H9 (cell line): Measurements from ENCODE around the gene TTBK1. TPM values are rescaled to one million over a fixed set of nuclear protein-coding genes. Genes with fewer than 3 reads are reported as not detected.

Experiments used
- DNase-seq: peaks from one replicate; pipeline ENCODE4 v3.0.0-alpha.2; 2017
- H2AFZ ChIP-seq: one replicate; pipeline ENCODE4 v1.6.1; 2013; ENCODE audit warnings: mild to moderate bottlenecking, low read length, control low read depth, moderate library complexity
- H2AK5ac ChIP-seq: 2 replicates; pipeline ENCODE4 v1.6.1; 2013; ENCODE audit warnings: low read length, control low read depth, mixed read lengths; ENCODE audit not compliant: insufficient read length
- H2BK120ac ChIP-seq: one replicate; pipeline ENCODE4 v1.6.1; 2013; ENCODE audit warnings: low read depth, mild to moderate bottlenecking, low read length, control low read depth, inconsistent platforms; ENCODE audit not compliant: poor library complexity, severe bottlenecking
- H2BK12ac ChIP-seq: 2 replicates; pipeline ENCODE4 v1.6.1; 2013; ENCODE audit warnings: low read length, control low read depth, mixed read lengths, low read depth; ENCODE audit not compliant: insufficient read length
- H2BK15ac ChIP-seq: 2 replicates; pipeline ENCODE4 v1.6.1; 2013; ENCODE audit warnings: low read depth, low read length, control low read depth
- H2BK20ac ChIP-seq: one replicate; pipeline ENCODE4 v1.6.1; 2013; ENCODE audit warnings: low read depth, mild to moderate bottlenecking, low read length, control low read depth, inconsistent platforms; ENCODE audit not compliant: poor library complexity, severe bottlenecking
- H2BK5ac ChIP-seq: 2 replicates; pipeline ENCODE4 v1.6.1; 2013; ENCODE audit warnings: low read length, control low read depth, mixed read lengths; ENCODE audit not compliant: insufficient read length
- H3K14ac ChIP-seq: 2 replicates; pipeline ENCODE4 v1.6.1; 2013; ENCODE audit warnings: low read length, control low read depth; ENCODE audit not compliant: insufficient read depth
- H3K18ac ChIP-seq: 2 replicates; pipeline ENCODE4 v1.6.1; 2013; ENCODE audit warnings: low read depth, mild to moderate bottlenecking, mixed read lengths, low read length, control low read depth; ENCODE audit not compliant: insufficient read length
- H3K23ac ChIP-seq: 2 replicates; pipeline ENCODE4 v1.6.1; 2013; ENCODE audit warnings: low read length, control low read depth, mixed read lengths, low read depth; ENCODE audit not compliant: insufficient read length
- H3K23me2 ChIP-seq: 2 replicates; pipeline ENCODE4 v1.6.1; 2013; ENCODE audit warnings: low read depth, mild to moderate bottlenecking, mixed read lengths, low read length, control low read depth; ENCODE audit not compliant: insufficient read length, poor library complexity, severe bottlenecking
- H3K27ac ChIP-seq: 2 replicates; pipeline ENCODE4 v1.5.1; 2013; ENCODE audit warnings: low read length, control low read depth, mixed read lengths, low read depth; ENCODE audit not compliant: insufficient read length
- H3K27me3 ChIP-seq: 2 replicates; pipeline ENCODE4 v1.6.1; 2013; ENCODE audit warnings: low read length, control low read depth, inconsistent platforms; ENCODE audit not compliant: insufficient read depth
- H3K4ac ChIP-seq: 2 replicates; pipeline ENCODE4 v1.6.1; 2013; ENCODE audit warnings: low read depth, mild to moderate bottlenecking, control low read depth, inconsistent platforms, low read length, moderate library complexity
- H3K4me1 ChIP-seq: 2 replicates; pipeline ENCODE4 v1.6.1; 2013; ENCODE audit warnings: low read length, control low read depth, inconsistent platforms; ENCODE audit not compliant: insufficient read depth
- H3K4me2 ChIP-seq: 2 replicates; pipeline ENCODE4 v1.6.1; 2013; ENCODE audit warnings: low read length, control low read depth, mixed read lengths; ENCODE audit not compliant: insufficient read length, insufficient read depth
- H3K56ac ChIP-seq: 2 replicates; pipeline ENCODE4 v1.6.1; 2013; ENCODE audit warnings: low read depth, mild to moderate bottlenecking, mixed read lengths, low read length, control low read depth; ENCODE audit not compliant: insufficient read length
- H3K79me1 ChIP-seq: 2 replicates; pipeline ENCODE4 v1.6.1; 2013; ENCODE audit warnings: low read depth, mild to moderate bottlenecking, moderate library complexity, low read length, control low read depth, inconsistent platforms; ENCODE audit not compliant: insufficient read depth, poor library complexity, severe bottlenecking
- H3K79me2 ChIP-seq: 2 replicates; pipeline ENCODE4 v1.6.1; 2013; ENCODE audit warnings: low read length, control low read depth, inconsistent platforms; ENCODE audit not compliant: insufficient read depth
- H3K9ac ChIP-seq: 2 replicates; pipeline ENCODE4 v1.6.1; 2013; ENCODE audit warnings: low read length, control low read depth, mixed read lengths; ENCODE audit not compliant: insufficient read length; ENCODE audit errors: extremely low read depth
- H3K9me3 ChIP-seq: one replicate; pipeline ENCODE4 v1.6.1; 2013; ENCODE audit warnings: low read depth, low read length, inconsistent platforms; ENCODE audit not compliant: control insufficient read depth
- H3T11ph ChIP-seq: one replicate; pipeline ENCODE4 v1.6.1; 2013; ENCODE audit warnings: mild to moderate bottlenecking, low read length, control low read depth, inconsistent platforms
- H4K20me1 ChIP-seq: one replicate; pipeline ENCODE4 v1.6.1; 2013; ENCODE audit not compliant: control insufficient read depth, insufficient read length, insufficient read depth
- H4K5ac ChIP-seq: 2 replicates; pipeline ENCODE4 v1.6.1; 2013; ENCODE audit warnings: low read depth, mild to moderate bottlenecking, mixed read lengths, low read length, control low read depth; ENCODE audit not compliant: insufficient read length
- H4K8ac ChIP-seq: replicated peaks from 2 replicates; pipeline ENCODE4 v1.6.1; 2013; ENCODE audit warnings: low read length, control low read depth, mixed read lengths, low read depth; ENCODE audit not compliant: insufficient read length
- H4K91ac ChIP-seq: 2 replicates; pipeline ENCODE4 v1.6.1; 2013; ENCODE audit warnings: low read depth, mild to moderate bottlenecking, moderate library complexity, mixed read lengths, low read length, control low read depth; ENCODE audit not compliant: insufficient read length
- H3K27ac Mint-ChIP-seq, 3 experiments: 2 replicates in 2 of 3; 3 replicates in 1 of 3; pipeline ENCODE4 v1.8.0; 2020 to 2021; ENCODE audit warnings: mixed read lengths in 3 of 3, mild to moderate bottlenecking in 1 of 3, moderate library complexity in 1 of 3
- H3K27me3 Mint-ChIP-seq: 2 replicates; pipeline ENCODE4 v1.8.0; 2021; ENCODE audit warnings: low read depth, mild to moderate bottlenecking, moderate library complexity, mixed read lengths
- H3K36me3 Mint-ChIP-seq, 3 experiments: 2 replicates in 2 of 3; 3 replicates in 1 of 3; pipeline ENCODE4 v1.8.0; 2020 to 2021; ENCODE audit warnings: low read depth in 3 of 3, mixed read lengths in 3 of 3; ENCODE audit not compliant: insufficient read depth in 1 of 3
- H3K4me1 Mint-ChIP-seq, 2 experiments: 2 replicates each; pipeline ENCODE4 v1.8.0; 2020; ENCODE audit warnings: mixed read lengths in 2 of 2
- H3K4me3 Mint-ChIP-seq, 2 experiments: 2 replicates in 1 of 2; 3 replicates in 1 of 2; pipeline ENCODE4 v1.8.0; 2020 to 2021; ENCODE audit warnings: mild to moderate bottlenecking in 2 of 2, mixed read lengths in 2 of 2, moderate library complexity in 1 of 2
- H3K9me3 Mint-ChIP-seq, 2 experiments: 2 replicates in 1 of 2; 3 replicates in 1 of 2; pipeline ENCODE4 v1.8.0; 2020; ENCODE audit warnings: mild to moderate bottlenecking in 2 of 2, mixed read lengths in 2 of 2, moderate library complexity in 1 of 2
- WGBS: extraction: QIAGEN DNeasy Blood & Tissue Kit; methylation state at CpG from one replicate; pipeline ENCODE4 v1.1.7; 2013; ENCODE audit warnings: missing lambda C conversion rate, low lambda C conversion rate, mixed read lengths; ENCODE audit not compliant: insufficient read length; ENCODE audit errors: extremely low coverage; 5-methylcytosine and 5-hydroxymethylcytosine counted together
- total RNA-seq: library from RNA; stranded (reverse); gene quantifications from 2 replicates; pipeline ENCODE4 v1.2.1, GENCODE V29; 2021
- TF ChIP-seq, protein P1 (sequence below): fragments of 200-600 bp; sonication (generic); conservative IDR thresholded peaks from 3 replicates; pipeline ENCODE4 v1.8.0; 2021; ENCODE audit warnings: antibody characterized with exemption, mild to moderate bottlenecking

TTBK1 gene
- total RNA-seq, 1 experiment from 2014 or later: 1.6 TPM

DNA sequence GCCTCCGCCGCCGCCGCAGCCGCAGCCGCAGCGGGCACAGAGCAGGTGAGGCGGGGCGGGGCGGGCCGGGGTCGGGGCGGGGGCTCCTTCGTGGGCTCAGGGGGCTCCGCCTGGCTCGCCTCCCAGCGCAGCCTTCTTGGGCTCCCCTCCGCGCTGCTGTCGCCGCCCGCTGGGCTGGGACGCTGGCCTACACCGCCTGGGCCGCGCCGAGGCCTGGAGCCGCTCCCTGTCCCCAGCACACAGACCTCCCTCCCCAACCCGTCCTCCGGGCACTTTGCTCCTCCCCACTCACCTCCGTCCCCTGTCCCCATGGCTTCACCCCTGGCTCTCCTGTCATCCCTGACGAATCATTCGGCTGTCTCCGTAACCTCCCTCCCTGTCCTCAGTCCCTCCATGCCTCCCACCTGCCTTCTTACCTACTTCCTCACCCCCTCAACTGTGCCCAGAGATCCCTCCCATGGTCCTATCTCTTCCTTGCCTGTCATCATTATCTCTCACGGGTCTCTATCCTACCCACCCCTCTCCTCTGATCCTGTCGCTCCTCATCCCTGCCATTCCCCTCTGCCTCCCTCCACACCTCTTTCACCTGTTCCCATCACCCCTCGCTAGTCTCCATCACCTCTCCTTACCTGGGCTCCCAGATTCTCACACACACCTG lies 512 bp downstream of the TTBK1 start:
- Histone ChIP-seq H3K4ac (no peak overlapping the region), H2BK15ac (no peak overlapping the region), H4K5ac (no peak overlapping the region), H2BK20ac (no peak overlapping the region), H3K9ac (no peak overlapping the region), H4K8ac (no peak overlapping the region), H4K91ac (no peak overlapping the region), H3K4me2 (peak overlapping the region; percentile 19), H3K79me1 (no peaks in the 10 kb centered on the region), H3K27ac (no peak overlapping the region), H2AK5ac (no peak overlapping the region), H2BK120ac (no peak overlapping the region), H3K9me3 (no peaks in the 10 kb centered on the region), H3K14ac (no peak overlapping the region), H3T11ph (no peak overlapping the region), H3K23ac (no peak overlapping the region), H3K56ac (no peak overlapping the region), H3K27me3 (peaks cover 25% of the 10 kb centered on the region; the same call in 1 of the 2 replicates), H2BK5ac (no peak overlapping the region), H3K79me2 (no peaks in the 10 kb centered on the region), H2AFZ (no peak overlapping the region), H4K20me1 (no peaks in the 10 kb centered on the region), H3K23me2 (peaks cover 7% of the 10 kb centered on the region), H3K18ac (no peak overlapping the region), H3K4me1 (no peaks in the 10 kb centered on the region), H2BK12ac (no peak overlapping the region)
- Mint-ChIP-seq H3K4me1 (peaks cover 10 to 17% of the 10 kb centered on the region in 2 experiments), H3K4me3 (no peak overlapping the region), H3K36me3 (no peaks in the 10 kb centered on the region), H3K27me3 (peaks cover 12% of the 10 kb centered on the region), H3K27ac (no peak overlapping the region), H3K9me3 (peaks cover 2 to 4% of the 10 kb centered on the region in 2 experiments; a peak in 4 of 5 replicates)
- no CpG with 5 or more reads among the region's 37 CpGs for WGBS
- TF ChIP-seq, protein P1, sequence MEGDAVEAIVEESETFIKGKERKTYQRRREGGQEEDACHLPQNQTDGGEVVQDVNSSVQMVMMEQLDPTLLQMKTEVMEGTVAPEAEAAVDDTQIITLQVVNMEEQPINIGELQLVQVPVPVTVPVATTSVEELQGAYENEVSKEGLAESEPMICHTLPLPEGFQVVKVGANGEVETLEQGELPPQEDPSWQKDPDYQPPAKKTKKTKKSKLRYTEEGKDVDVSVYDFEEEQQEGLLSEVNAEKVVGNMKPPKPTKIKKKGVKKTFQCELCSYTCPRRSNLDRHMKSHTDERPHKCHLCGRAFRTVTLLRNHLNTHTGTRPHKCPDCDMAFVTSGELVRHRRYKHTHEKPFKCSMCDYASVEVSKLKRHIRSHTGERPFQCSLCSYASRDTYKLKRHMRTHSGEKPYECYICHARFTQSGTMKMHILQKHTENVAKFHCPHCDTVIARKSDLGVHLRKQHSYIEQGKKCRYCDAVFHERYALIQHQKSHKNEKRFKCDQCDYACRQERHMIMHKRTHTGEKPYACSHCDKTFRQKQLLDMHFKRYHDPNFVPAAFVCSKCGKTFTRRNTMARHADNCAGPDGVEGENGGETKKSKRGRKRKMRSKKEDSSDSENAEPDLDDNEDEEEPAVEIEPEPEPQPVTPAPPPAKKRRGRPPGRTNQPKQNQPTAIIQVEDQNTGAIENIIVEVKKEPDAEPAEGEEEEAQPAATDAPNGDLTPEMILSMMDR: no peak
- peak; percentile 39 for DNase-seq
